A549 (cell line): ENCODE measurements around the gene DQX1. TPM values are rescaled to one million over a fixed set of nuclear protein-coding genes. Genes with fewer than 3 reads are reported as not detected.

Source experiments
- ATAC-seq, 2 experiments: fragments of 200-7000 bp in 1 of 2; fragments of >200 bp in 1 of 2; cut with Nextera tagmentation in 1 of 2; cut with Tn5 transposase in 1 of 2; 3 replicates each; pipeline versions ENCODE4 v1.8.0 to v1.9.1; 2018 to 2020; ENCODE audit warnings: mild to moderate bottlenecking in 1 of 2, moderate library complexity in 1 of 2
- CTCF ChIA-PET: fragments of 300-600 bp; sonication (Branson Sonifier 250); formaldehyde crosslinking; extraction: SDS; loops from one replicate; lab custom pipeline; 2021; ENCODE audit warnings: antibody characterized with exemption, inconsistent platforms; lab: Yijun Ruan, JAX
- POLR2A ChIA-PET: fragments of 350-600 bp; formaldehyde crosslinking; extraction: SDS; loops from one replicate; lab custom pipeline; 2021; ENCODE audit warnings: antibody characterized with exemption, inconsistent platforms; lab: Yijun Ruan, JAX
- DNase-seq, 2 experiments: peaks; one replicate each; pipeline versions ENCODE4 v3.0.0 to v3.0.0-alpha.2; 2011 to 2016; ENCODE audit warnings: low read depth in 1 of 2, low spot score in 1 of 2
- FAIRE-seq: peaks from 2 replicates; lab custom pipeline; 2011; peaks lifted over from hg19 to GRCh38; lab: Jason Lieb, UNC
- H3K27ac ChIP-seq, 2 experiments: fragments of >200 bp; sonication (Bioruptor Twin); formaldehyde crosslinking; 3 replicates each; pipeline ENCODE4 v1.5.1; 2016 to 2017
- H3K4me1 ChIP-seq: fragments of >200 bp; sonication (Bioruptor Twin); formaldehyde crosslinking; 3 replicates; pipeline ENCODE4 v1.6.1; 2016
- H3K4me2 ChIP-seq: fragments of >200 bp; sonication (Bioruptor Twin); formaldehyde crosslinking; 3 replicates; pipeline ENCODE4 v1.6.1; 2016
- H3K4me3 ChIP-seq: fragments of >200 bp; sonication (Bioruptor Twin); formaldehyde crosslinking; 3 replicates; pipeline ENCODE4 v1.5.1; 2016
- H3K9me3 ChIP-seq: fragments of >200 bp; sonication (Bioruptor Twin); formaldehyde crosslinking; 3 replicates; pipeline ENCODE4 v1.6.1; 2016
- CBX2 ChIP-seq: fragments of 200-600 bp; sonication (generic); IDR thresholded peaks from 2 replicates; pipeline ENCODE4 v1.6.1; 2016; ENCODE audit warnings: low read depth, mild to moderate bottlenecking, borderline replicate concordance
- CBX8 ChIP-seq: fragments of 200-600 bp; sonication (generic); IDR thresholded peaks from 2 replicates; pipeline ENCODE4 v1.6.1; 2016
- CHD2 ChIP-seq: fragments of 150-350 bp; IDR thresholded peaks from 2 replicates; pipeline ENCODE4 v1.6.1; 2014; ENCODE audit warnings: low read length; ENCODE audit not compliant: partially characterized antibody
- CHD4 ChIP-seq: fragments of 200-600 bp; sonication (generic); IDR thresholded peaks from 2 replicates; pipeline ENCODE4 v1.6.1; 2016; ENCODE audit warnings: antibody characterized with exemption, mild to moderate bottlenecking, borderline replicate concordance
- EHF ChIP-seq: fragments of 250-450 bp; sonication (Bioruptor Pico); IDR thresholded peaks from 2 replicates; pipeline ENCODE4 v1.5.0; 2020; ENCODE audit warnings: mild to moderate bottlenecking
- EP300 ChIP-seq, 2 experiments: fragments of >200 bp; sonication (Bioruptor Twin); formaldehyde crosslinking; IDR thresholded peaks; 2 replicates in 1 of 2; 3 replicates in 1 of 2; pipeline ENCODE4 v1.6.1; 2016 to 2017
- FOXS1 ChIP-seq: fragments of 250-450 bp; sonication (Bioruptor Pico); IDR thresholded peaks from 2 replicates; pipeline ENCODE4 v1.5.0; 2020; ENCODE audit warnings: mild to moderate bottlenecking, moderate library complexity
- GATA3 ChIP-seq: IDR thresholded peaks from 2 replicates; pipeline ENCODE4 v1.6.1; 2012; ENCODE audit warnings: borderline replicate concordance
- HDAC2 ChIP-seq: fragments of 200-600 bp; sonication (generic); IDR thresholded peaks from 2 replicates; pipeline ENCODE4 v1.6.1; 2016
- HOXA7 ChIP-seq: fragments of 250-450 bp; sonication (Bioruptor Pico); IDR thresholded peaks from 2 replicates; pipeline ENCODE4 v1.5.0; 2020; ENCODE audit warnings: mild to moderate bottlenecking, moderate library complexity
- HOXB5 ChIP-seq: fragments of 250-450 bp; sonication (Bioruptor Pico); IDR thresholded peaks from 2 replicates; pipeline ENCODE4 v1.5.0; 2020; ENCODE audit warnings: mild to moderate bottlenecking, moderate library complexity
- KDM1A ChIP-seq: fragments of 200-600 bp; sonication (generic); IDR thresholded peaks from 2 replicates; pipeline ENCODE4 v1.6.1; 2016; ENCODE audit warnings: low read depth, mild to moderate bottlenecking
- KDM5A ChIP-seq: fragments of 200-600 bp; sonication (generic); IDR thresholded peaks from 2 replicates; pipeline ENCODE4 v1.6.1; 2016; ENCODE audit warnings: antibody characterized with exemption, mild to moderate bottlenecking
- MAX ChIP-seq: IDR thresholded peaks from 2 replicates; pipeline ENCODE4 v1.6.1; 2012
- NR3C1 ChIP-seq: fragments of >200 bp; sonication (Bioruptor Twin); formaldehyde crosslinking; IDR thresholded peaks from 3 replicates; pipeline ENCODE4 v1.6.1; 2017
- PHF8 ChIP-seq: fragments of 200-600 bp; sonication (generic); IDR thresholded peaks from 2 replicates; pipeline ENCODE4 v1.6.1; 2016; ENCODE audit warnings: low read depth, mild to moderate bottlenecking, antibody characterized with exemption, moderate library complexity, borderline replicate concordance
- RFX5 ChIP-seq: fragments of 450-650 bp; IDR thresholded peaks from 2 replicates; pipeline ENCODE4 v1.7.1; 2014; ENCODE audit warnings: antibody characterized with exemption, mild to moderate bottlenecking, moderate library complexity
- RNF2 ChIP-seq: fragments of 200-600 bp; sonication (generic); IDR thresholded peaks from 2 replicates; pipeline ENCODE4 v1.6.1; 2016; ENCODE audit warnings: low read depth, mild to moderate bottlenecking, antibody characterized with exemption, moderate library complexity, borderline replicate concordance
- SREBF2 ChIP-seq: fragments of 450-650 bp; IDR thresholded peaks from 2 replicates; pipeline ENCODE4 v1.6.1; 2014; ENCODE audit warnings: mild to moderate bottlenecking, moderate library complexity
- ZC3H11A ChIP-seq: fragments of 450-650 bp; IDR thresholded peaks from 2 replicates; pipeline ENCODE4 v1.6.1; 2014; ENCODE audit warnings: antibody characterized with exemption, mild to moderate bottlenecking
- WGBS: methylation state at CpG from one replicate; pipeline ENCODE4 v1.1.6; 2017; ENCODE audit errors: missing lambda C conversion rate; 5-methylcytosine and 5-hydroxymethylcytosine counted together
- polyA plus RNA-seq, 4 experiments: library from polyadenylated mRNA; depleted of rRNA in 3 of 4; stranded (reverse); fragments of >200 nt; fragmentation: RNase III in 1 of 4; extraction: RNeasy Plus Mini Kit Qiagen cat#74134 plus additional on column Dnase treatment in 1 of 4; gene quantifications; 2 replicates in 3 of 4; 3 replicates in 1 of 4; pipeline ENCODE4 v1.2.3, GENCODE V29; 2011 to 2017
- TF ChIP-seq, protein P1 (sequence below): fragments of >200 bp; sonication (Bioruptor Twin); formaldehyde crosslinking; IDR thresholded peaks from 3 replicates; pipeline ENCODE4 v1.6.1; 2016

DQX1 gene
- polyA plus RNA-seq, 2 of the 4 experiments (the other 2 are of a cell fraction), result 0.15 to 0.39 TPM

DNA sequence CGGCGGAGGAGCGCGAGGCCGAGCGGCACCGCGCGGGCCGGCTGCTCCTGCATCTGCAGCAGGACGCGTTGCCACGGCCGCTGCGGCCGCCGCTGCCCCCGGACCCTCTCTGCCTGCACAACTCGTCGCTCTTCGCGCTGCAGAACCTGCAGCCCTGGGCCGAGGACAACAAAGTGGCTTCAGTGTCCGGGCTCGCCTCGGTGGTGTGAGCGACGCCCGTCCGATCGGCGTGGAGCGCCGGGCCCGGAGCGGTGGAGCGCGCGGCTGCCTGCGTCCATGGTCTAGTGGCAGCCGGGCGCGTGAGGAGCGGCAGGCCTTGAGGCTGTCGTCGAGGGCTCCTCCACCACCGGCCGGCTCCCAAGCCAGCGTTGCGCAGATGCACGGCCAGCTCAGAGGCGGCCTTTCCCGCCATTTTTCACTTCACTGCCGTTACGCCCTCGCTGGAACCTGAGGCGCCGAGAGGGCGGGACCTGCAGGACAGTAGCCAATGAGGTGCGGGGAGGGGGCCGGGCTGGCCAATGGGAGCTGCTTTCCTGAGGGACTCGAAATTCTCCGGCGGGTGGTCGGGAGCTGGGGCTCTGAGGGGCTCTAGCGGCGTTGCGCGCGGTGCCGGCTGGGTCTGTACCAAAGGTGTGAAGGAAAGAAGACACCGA lies 9.9 kb downstream of the DQX1 start:
- FAIRE-seq, result no peak
- no peaks in the 10 kb centered on the region for H3K9me3 ChIP-seq
- peaks cover 6% of the 10 kb centered on the region; the same call in 1 of the 3 replicates for H3K4me1 ChIP-seq
- no peak for ATAC-seq
- CTCF ChIA-PET, result interaction anchor here (0.6 to 1.7 kb wide), 2 partner anchors 10 to 33 kb away, joined by 3 to 8 read pairs; partner anchors contain the start of genes CCDC142 and TTC31
- POLR2A ChIA-PET, result no interaction called here
- TF ChIP-seq NR3C1, result no peak
- no peak for TF ChIP-seq RFX5
- TF ChIP-seq KDM5A, result no peak
- no peak for TF ChIP-seq HDAC2
- TF ChIP-seq SREBF2, result no peak
- no peak for TF ChIP-seq RNF2
- TF ChIP-seq EP300 (IDR thresholded peaks at IDR 0.05), result no peak
- no peak for TF ChIP-seq EHF (CRISPR knock-in tag)
- no peak for TF ChIP-seq PHF8
- no peak for TF ChIP-seq CBX2
- no peak for TF ChIP-seq CBX8
- TF ChIP-seq FOXS1 (CRISPR knock-in tag), result no peak
- no peak overlapping the region for H3K4me2 ChIP-seq
- no peak overlapping the region for H3K4me3 ChIP-seq
- DNase-seq, result no peak
- 86% methylated on average over 72 of the region's 72 CpGs for WGBS
- H3K27ac ChIP-seq, result no peak overlapping the region

GRCh38 chr2:74515271-74515980 lies 10.6 kb downstream of the DQX1 start:
- Histone ChIP-seq H3K4me1 (peaks cover 6% of the 10 kb centered on the region; the same call in 1 of the 3 replicates), H3K9me3 (no peaks in the 10 kb centered on the region), H3K4me2 (no peak overlapping the region), H3K27ac (no peak overlapping the region), H3K4me3 (no peak overlapping the region)
- FAIRE-seq (no peak), ATAC-seq (no peak), DNase-seq (no peak)
- WGBS, result 95% methylated on average over 60 of the region's 60 CpGs
- POLR2A ChIA-PET, result no interaction called here
- TF ChIP-seq CBX2 (no peak), HOXB5 (CRISPR knock-in tag) (no peak), KDM1A (no peak), HOXA7 (CRISPR knock-in tag) (no peak), ZC3H11A (no peak), GATA3 (no peak), CHD4 (no peak), RNF2 (no peak), MAX (no peak), EHF (CRISPR knock-in tag) (no peak), CHD2 (no peak)
- TF ChIP-seq, protein P1, sequence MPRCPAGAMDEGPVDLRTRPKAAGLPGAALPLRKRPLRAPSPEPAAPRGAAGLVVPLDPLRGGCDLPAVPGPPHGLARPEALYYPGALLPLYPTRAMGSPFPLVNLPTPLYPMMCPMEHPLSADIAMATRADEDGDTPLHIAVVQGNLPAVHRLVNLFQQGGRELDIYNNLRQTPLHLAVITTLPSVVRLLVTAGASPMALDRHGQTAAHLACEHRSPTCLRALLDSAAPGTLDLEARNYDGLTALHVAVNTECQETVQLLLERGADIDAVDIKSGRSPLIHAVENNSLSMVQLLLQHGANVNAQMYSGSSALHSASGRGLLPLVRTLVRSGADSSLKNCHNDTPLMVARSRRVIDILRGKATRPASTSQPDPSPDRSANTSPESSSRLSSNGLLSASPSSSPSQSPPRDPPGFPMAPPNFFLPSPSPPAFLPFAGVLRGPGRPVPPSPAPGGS, result no peak
- CTCF ChIA-PET, result interaction anchor here (1.5 to 1.7 kb wide), 2 partner anchors 16 to 33 kb away, joined by 4 to 8 read pairs; partner anchors contain the start of genes CCDC142 and TTC31
